ENCODE measurements around the gene PHF19.

Gene PHF19

DNA sequence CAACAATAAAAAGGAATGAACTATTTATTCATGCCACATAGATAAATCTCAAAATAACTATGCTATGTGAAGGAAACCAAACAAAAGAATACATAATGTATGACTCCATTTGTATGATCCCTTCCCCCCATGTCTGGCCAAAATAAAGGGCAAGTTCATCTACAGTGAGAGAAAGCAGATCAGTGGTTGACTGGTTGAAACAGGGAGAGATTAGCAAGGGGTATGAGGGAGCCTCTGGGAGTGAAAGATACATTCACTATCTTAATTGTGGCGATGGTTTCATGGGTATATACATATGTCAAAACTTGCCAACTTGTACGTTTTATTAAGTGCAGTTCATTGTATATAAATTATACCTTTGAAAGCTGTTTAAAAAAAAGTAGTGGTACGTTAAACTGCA lies 39.1 kb downstream of the PHF19 start:
- no peak for DNase-seq (ENCODE audit: low read depth in 2 of 2)
- TF ChIP-seq, protein P1, sequence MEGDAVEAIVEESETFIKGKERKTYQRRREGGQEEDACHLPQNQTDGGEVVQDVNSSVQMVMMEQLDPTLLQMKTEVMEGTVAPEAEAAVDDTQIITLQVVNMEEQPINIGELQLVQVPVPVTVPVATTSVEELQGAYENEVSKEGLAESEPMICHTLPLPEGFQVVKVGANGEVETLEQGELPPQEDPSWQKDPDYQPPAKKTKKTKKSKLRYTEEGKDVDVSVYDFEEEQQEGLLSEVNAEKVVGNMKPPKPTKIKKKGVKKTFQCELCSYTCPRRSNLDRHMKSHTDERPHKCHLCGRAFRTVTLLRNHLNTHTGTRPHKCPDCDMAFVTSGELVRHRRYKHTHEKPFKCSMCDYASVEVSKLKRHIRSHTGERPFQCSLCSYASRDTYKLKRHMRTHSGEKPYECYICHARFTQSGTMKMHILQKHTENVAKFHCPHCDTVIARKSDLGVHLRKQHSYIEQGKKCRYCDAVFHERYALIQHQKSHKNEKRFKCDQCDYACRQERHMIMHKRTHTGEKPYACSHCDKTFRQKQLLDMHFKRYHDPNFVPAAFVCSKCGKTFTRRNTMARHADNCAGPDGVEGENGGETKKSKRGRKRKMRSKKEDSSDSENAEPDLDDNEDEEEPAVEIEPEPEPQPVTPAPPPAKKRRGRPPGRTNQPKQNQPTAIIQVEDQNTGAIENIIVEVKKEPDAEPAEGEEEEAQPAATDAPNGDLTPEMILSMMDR (IDR thresholded peaks at IDR 0.05; ENCODE audit: low read depth, low read length), result no peak
- H3K4me3 ChIP-seq (replicated peaks in 1 of 2; ENCODE audit: low read depth in 2 of 2, low read length in 2 of 2), result no peak overlapping the region

- H3K4me3 ChIP-seq (replicated peaks in 1 of 2; ENCODE audit: low read depth in 2 of 2, low read length in 2 of 2), result no peak overlapping the region
- TF ChIP-seq, protein P1 (IDR thresholded peaks at IDR 0.05; ENCODE audit: low read depth, low read length), result no peak
- no peak for DNase-seq (ENCODE audit: low read depth in 2 of 2)
Measured at GRCh38 chr9:120833325-120833724, 43.7 kb downstream of the PHF19 start.

DNA sequence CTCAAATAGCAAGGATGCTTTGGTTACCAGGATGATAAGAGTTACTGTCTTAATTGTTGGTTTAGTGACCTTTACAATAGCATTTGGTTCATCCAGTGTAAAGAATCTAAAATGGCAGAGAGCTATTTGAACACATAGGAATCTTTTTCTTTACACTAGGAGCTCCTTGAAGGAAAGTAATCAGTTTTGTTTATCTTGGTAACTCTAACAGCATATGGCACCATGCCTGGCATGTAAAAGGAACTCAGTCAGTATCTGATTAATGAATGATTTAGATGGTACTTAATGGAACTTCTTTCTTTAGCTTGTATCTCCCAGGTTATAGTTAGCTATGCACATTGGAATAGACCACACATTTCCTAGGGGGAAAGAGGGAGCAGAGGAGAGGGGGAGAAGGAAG lies 44.2 kb downstream of the PHF19 start:
- H3K4me3 ChIP-seq (replicated peaks in 1 of 2; ENCODE audit: low read depth in 2 of 2, low read length in 2 of 2), result no peak overlapping the region
- DNase-seq (ENCODE audit: low read depth in 2 of 2), result no peak
- TF ChIP-seq, protein P1 (IDR thresholded peaks at IDR 0.05; ENCODE audit: low read depth, low read length), result no peak

DNA sequence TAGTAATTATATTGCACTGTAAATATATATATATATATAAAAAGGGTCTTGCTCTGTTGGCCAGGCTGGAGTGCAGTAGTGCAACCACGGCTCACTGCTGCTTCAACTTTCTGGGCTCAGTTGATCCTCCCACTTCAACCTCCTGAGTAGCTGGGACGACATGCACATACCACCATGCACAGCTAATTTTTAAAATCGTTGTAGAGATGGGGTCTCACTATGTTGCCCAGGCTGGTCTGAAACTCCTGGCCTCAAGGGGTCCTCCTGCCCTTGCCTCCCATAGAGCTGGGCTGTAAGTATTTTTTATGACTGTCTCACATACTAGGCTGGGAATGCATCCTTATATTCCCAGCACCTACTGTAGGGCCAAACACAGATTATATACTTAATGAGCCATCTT lies 46.1 kb downstream of the PHF19 start:
- no peak for DNase-seq (ENCODE audit: low read depth in 2 of 2)
- TF ChIP-seq, protein P1 (IDR thresholded peaks at IDR 0.05; ENCODE audit: low read depth, low read length), result no peak
- no peak overlapping the region for H3K4me3 ChIP-seq (replicated peaks in 1 of 2; ENCODE audit: low read depth in 2 of 2, low read length in 2 of 2)

DNA sequence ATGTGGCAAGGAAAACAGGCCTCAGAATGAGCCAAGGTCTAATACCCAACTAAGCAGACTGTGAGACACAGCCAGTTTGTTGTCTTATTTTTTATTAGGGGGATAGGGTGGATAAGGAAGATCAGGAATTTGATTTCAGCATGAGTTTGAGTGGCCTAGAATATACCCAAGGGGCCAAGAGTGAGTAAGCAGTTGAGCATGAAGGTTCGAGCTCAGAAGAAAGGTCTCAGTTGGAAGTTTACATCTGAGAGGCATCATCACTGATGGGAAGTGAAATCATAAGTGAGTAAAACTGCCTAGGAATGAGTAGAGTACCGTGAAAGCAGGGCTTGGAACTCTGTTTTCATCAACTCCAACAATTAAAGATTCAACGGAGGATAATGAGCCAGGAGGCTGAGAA lies 46.8 kb downstream of the PHF19 start:
- no peak overlapping the region for H3K4me3 ChIP-seq (replicated peaks in 1 of 2; ENCODE audit: low read depth in 2 of 2, low read length in 2 of 2)
- TF ChIP-seq, protein P1 (IDR thresholded peaks at IDR 0.05; ENCODE audit: low read depth, low read length), result no peak
- DNase-seq (ENCODE audit: low read depth in 2 of 2), result peak in 1 of 2 donors; percentile 76

- TF ChIP-seq, protein P1 (IDR thresholded peaks at IDR 0.05; ENCODE audit: low read depth, low read length), result no peak
Measured at GRCh38 chr9:120829650-120830049, 47.3 kb downstream of the PHF19 start.

DNA sequence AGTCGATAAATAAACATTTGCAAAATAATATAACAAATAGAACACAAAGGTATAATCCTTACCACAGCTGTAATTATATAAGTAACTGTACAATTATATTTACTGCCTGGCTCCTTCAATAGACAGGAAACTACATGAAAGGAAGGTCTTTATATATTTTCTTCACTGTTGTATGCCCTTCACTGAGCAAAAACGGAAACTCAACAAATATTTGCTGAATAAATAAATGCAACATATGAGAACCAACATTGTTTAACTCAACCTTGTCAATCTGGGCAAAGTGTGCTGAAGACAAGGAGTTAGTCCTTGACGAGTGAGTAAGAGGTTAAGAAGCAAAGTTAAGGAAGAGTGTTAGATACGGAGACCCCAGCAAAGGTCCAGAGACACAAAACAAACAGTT lies 56.9 kb downstream of the PHF19 start:
- TF ChIP-seq, protein P1 (IDR thresholded peaks at IDR 0.05; ENCODE audit: low read depth, low read length), result no peak
- no peak for DNase-seq (ENCODE audit: low read depth in 2 of 2)
- H3K4me3 ChIP-seq (replicated peaks in 1 of 2; ENCODE audit: low read depth in 2 of 2, low read length in 2 of 2), result no peak overlapping the region

More at GRCh38 chr9:120829650-120830049, 47.3 kb downstream of the PHF19 start:
- no peak for DNase-seq (ENCODE audit: low read depth in 2 of 2)
- H3K4me3 ChIP-seq (replicated peaks in 1 of 2; ENCODE audit: low read depth in 2 of 2, low read length in 2 of 2), result no peak overlapping the region

Data from cardiac fibroblast (primary cell).